A673 (cell line): ENCODE data around the gene CACNG4. TPM values are rescaled to one million over a fixed set of nuclear protein-coding genes. Genes with fewer than 3 reads are reported as not detected.

Experiments
- BruUV-seq: library from RNA; stranded (reverse); fragments of 400-500 nt; replicated peaks from 2 replicates; lab custom pipeline; 2021; lab: Mats Ljungman, UMichigan
- CTCF ChIA-PET: fragments of 300-600 bp; sonication (Branson Sonifier 250); formaldehyde crosslinking; loops from one replicate; lab custom pipeline; 2022; ENCODE audit warnings: antibody characterized with exemption; lab: Charles Lee
- POLR2A ChIA-PET: fragments of 300-600 bp; sonication (Branson Sonifier 250); formaldehyde crosslinking; loops from one replicate; lab custom pipeline; 2022; ENCODE audit warnings: antibody characterized with exemption; ENCODE audit not compliant: low non-redundant PET; lab: Charles Lee
- DNase-seq: peaks from one replicate; pipeline ENCODE4 v3.0.0-alpha.2; 2015; ENCODE audit warnings: low spot score
- H3K27ac ChIP-seq: fragments of 200-600 bp; sonication (generic); 2 replicates; pipeline ENCODE4 v1.5.1; 2016; ENCODE audit warnings: mixed run types, low read depth, mild to moderate bottlenecking, mixed read lengths, antibody characterized with exemption, low read length; ENCODE audit not compliant: poor library complexity, severe bottlenecking
- H3K27me3 ChIP-seq: fragments of 200-600 bp; sonication (generic); replicated peaks from 2 replicates; pipeline ENCODE4 v1.6.1; 2017; ENCODE audit warnings: mixed run types, low read depth, mild to moderate bottlenecking, mixed read lengths, antibody characterized with exemption, low read length; ENCODE audit not compliant: insufficient read depth, poor library complexity
- H3K36me3 ChIP-seq: fragments of 200-600 bp; sonication (generic); 2 replicates; pipeline ENCODE4 v1.6.1; 2016; ENCODE audit warnings: mixed run types, mild to moderate bottlenecking, mixed read lengths, antibody characterized with exemption, low read length; ENCODE audit not compliant: insufficient read depth, poor library complexity, severe bottlenecking
- H3K4me1 ChIP-seq: fragments of 200-600 bp; sonication (generic); 2 replicates; pipeline ENCODE4 v1.6.1; 2017; ENCODE audit warnings: mixed run types, mild to moderate bottlenecking, mixed read lengths, antibody characterized with exemption, low read length; ENCODE audit not compliant: insufficient read depth, poor library complexity, severe bottlenecking
- H3K4me3 ChIP-seq: fragments of 200-600 bp; sonication (generic); 2 replicates; pipeline ENCODE4 v1.5.1; 2016; ENCODE audit warnings: low read depth, mixed run types, mild to moderate bottlenecking, mixed read lengths, low read length; ENCODE audit not compliant: poor library complexity, severe bottlenecking
- H3K9me3 ChIP-seq: fragments of 200-600 bp; sonication (generic); 2 replicates; pipeline ENCODE4 v1.6.1; 2016; ENCODE audit warnings: mixed run types, low read depth, mild to moderate bottlenecking, mixed read lengths, antibody characterized with exemption, low read length; ENCODE audit not compliant: poor library complexity, severe bottlenecking
- CTCF ChIP-seq: fragments of 300-800, 200-600 bp; sonication (generic); conservative IDR thresholded peaks from 2 replicates; pipeline ENCODE4 v1.5.1; 2017; ENCODE audit warnings: low read depth, mild to moderate bottlenecking, antibody characterized with exemption, low read length, moderate library complexity, mixed read lengths
- EZH2 ChIP-seq: fragments of 200-600 bp; sonication (generic); IDR thresholded peaks from 2 replicates; pipeline ENCODE4 v1.6.1; 2017; ENCODE audit warnings: borderline replicate concordance, low read depth, mild to moderate bottlenecking, mixed read lengths, antibody characterized with exemption, low read length; ENCODE audit not compliant: poor library complexity, severe bottlenecking
- intact Hi-C: fragments of 100-400 bp; cut with micrococcal nuclease; formaldehyde crosslinking; loops from one replicate; pipeline ENCODE4 v1.10.0; 2022; ENCODE audit not compliant: unreplicated experiment
- total RNA-seq: library from RNA; stranded (reverse); gene quantifications from 2 replicates; pipeline ENCODE4 v1.2.3, GENCODE V29; 2021

The CACNG4 gene
- total RNA-seq, 1 experiment from 2014 or later: 9.7 TPM

- Histone ChIP-seq H3K4me3 (no peak overlapping the region), H3K27ac (no peak overlapping the region), H3K4me1 (peaks cover 3% of the 10 kb centered on the region), H3K27me3 (no peaks in the 10 kb centered on the region), H3K9me3 (no peaks in the 10 kb centered on the region), H3K36me3 (no peaks in the 10 kb centered on the region)
- intact Hi-C loops: no loop called here
- no peak for DNase-seq
- ChIA-PET POLR2A (no interaction called here), CTCF (no interaction called here)
- no TSS peak for BruUV-seq
- TF ChIP-seq EZH2: no peak
- no peak for TF ChIP-seq CTCF
These were observed 9.9 kb upstream of the CACNG4 start for GRCh38 chr17:66954632-66955031.

DNA sequence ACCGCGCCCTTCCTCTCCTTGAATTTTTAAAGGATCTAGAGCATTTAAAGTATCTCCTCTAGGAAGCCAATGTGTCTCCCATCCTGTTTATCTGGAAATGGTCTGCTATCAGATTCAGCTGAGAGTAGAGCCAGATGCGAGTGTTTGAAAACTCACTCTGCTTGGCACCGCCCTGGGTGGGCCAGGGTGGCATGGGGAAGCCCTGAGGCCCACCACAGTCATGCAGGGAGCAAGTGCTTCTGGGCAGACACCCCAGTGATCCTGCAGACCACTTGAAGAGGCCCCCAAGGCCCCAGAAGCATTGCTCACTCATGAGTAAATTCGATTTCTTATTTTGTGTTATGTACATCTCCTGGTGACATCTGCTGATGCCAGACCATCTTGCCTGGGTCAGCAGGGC, 8.7 kb upstream of the CACNG4 start:
- Histone ChIP-seq H3K27ac (no peak overlapping the region), H3K36me3 (no peaks in the 10 kb centered on the region), H3K9me3 (no peaks in the 10 kb centered on the region), H3K27me3 (no peaks in the 10 kb centered on the region), H3K4me3 (no peak overlapping the region), H3K4me1 (no peaks in the 10 kb centered on the region)
- ChIA-PET POLR2A (no interaction called here), CTCF (no interaction called here)
- no TSS peak for BruUV-seq
- TF ChIP-seq EZH2 (no peak), CTCF (no peak)
- no peak for DNase-seq
- intact Hi-C loops: no loop called here

- POLR2A ChIA-PET: no interaction called here
- no peaks in the 10 kb centered on the region for H3K4me1 ChIP-seq
- BruUV-seq: no TSS peak
- intact Hi-C loops: no loop called here
- H3K4me3 ChIP-seq: no peak overlapping the region
- H3K9me3 ChIP-seq: no peaks in the 10 kb centered on the region
- no peaks in the 10 kb centered on the region for H3K27me3 ChIP-seq
- no peak for DNase-seq
- H3K36me3 ChIP-seq: no peaks in the 10 kb centered on the region
- CTCF ChIA-PET: no interaction called here
- H3K27ac ChIP-seq: no peak overlapping the region
- no peak for TF ChIP-seq EZH2
- no peak for TF ChIP-seq CTCF
These were observed 7.6 kb upstream of the CACNG4 start for GRCh38 chr17:66956941-66957340.
